Activated CD4-positive, alpha-beta T cell treated with anti-CD3 and anti-CD28 coated beads, Interleukin-2, amount 50 U/mL, for 24 hours (primary cell): ENCODE results near the gene NDUFAF7.
A peak's percentile ranks its signal among the peaks of the same experiment; 100 is the strongest.
"Not testable (repeated sequence)": the region's sequence is repeated elsewhere in the genome, so short reads cannot be mapped to it uniquely, and the experiment has no call there.

Experiments used
- DNase-seq, 2 donors: peaks; one replicate each; pipeline ENCODE4 v3.0.0-alpha.2; 2020; ENCODE audit warnings: low read depth in 1 of 2, low spot score in 1 of 2

Gene NDUFAF7

GRCh38 chr2:37215250-37215649, 16.2 kb upstream of the NDUFAF7 start:
- no peak for DNase-seq

DNA sequence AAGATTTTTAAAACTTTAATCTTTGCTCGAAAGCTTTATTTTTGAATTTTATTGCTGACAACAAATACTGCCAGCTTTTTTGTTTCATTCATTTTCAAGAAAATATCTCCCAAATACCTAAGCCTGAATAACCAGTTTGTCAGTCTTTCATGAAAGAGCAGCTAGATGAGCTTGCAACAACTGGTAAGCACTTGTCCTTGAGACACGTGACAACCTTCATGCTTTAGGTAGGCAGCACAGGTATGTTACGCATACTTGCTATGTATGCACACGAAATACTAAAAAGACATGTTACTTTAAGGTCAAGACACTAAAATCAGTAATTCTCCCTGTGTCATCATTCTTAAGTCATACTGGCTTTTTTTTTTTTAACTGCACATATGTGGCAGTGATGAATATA, 12.4 kb upstream of the NDUFAF7 start:
- no peak for DNase-seq

GRCh38 chr2:37223131-37223530, 8.3 kb upstream of the NDUFAF7 start:
- DNase-seq: no peak

- no peak for DNase-seq
Observed at GRCh38 chr2:37224063-37224462, 7.4 kb upstream of the NDUFAF7 start.

DNA sequence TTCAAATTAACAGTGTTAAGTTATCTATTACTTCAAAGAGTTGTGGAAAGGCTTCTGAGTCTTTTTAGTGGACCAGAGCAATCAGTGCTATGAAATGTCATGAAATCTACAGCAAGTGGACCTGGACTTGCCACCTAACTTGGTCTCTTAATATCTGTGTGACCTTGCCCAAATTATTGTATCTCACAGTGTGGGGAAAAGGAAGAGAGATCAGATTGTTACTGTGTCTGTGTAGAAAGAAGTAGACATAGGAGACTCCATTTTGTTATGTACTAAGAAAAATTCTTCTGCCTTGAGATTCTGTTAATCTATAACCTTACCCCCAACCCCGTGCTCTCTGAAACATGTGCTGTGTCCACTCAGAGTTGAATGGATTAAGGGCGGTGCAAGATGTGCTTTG, 6.3 kb upstream of the NDUFAF7 start:
- not testable (repeated sequence) for DNase-seq

- DNase-seq: no peak
Observed at GRCh38 chr2:37226863-37227262, 4.6 kb upstream of the NDUFAF7 start.

- no peak for DNase-seq
Observed at GRCh38 chr2:37228788-37229187, 2.7 kb upstream of the NDUFAF7 start.

DNA sequence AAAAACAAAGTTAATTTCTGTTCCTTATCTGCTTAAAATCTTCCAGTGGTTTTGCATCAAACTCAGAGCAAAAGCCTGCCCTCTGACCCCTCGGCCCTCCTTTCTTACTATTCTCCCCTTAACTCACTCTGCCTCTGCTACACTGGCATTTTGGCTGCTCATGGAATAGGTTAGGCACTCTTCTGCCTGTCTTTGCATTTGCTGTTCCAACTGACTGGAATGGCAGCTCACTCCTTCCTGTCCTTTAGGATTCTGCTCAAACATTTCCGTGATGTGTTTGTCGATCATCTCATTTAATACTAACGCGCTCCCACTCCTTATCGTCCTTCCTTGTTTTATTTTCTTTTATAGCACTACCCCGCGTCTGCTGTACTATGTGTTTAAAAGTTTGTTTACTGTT, 877 bp upstream of the NDUFAF7 start:
- DNase-seq: no peak

- no peak for DNase-seq
Observed at GRCh38 chr2:37232131-37232933, 874 bp downstream of the NDUFAF7 start.

DNA sequence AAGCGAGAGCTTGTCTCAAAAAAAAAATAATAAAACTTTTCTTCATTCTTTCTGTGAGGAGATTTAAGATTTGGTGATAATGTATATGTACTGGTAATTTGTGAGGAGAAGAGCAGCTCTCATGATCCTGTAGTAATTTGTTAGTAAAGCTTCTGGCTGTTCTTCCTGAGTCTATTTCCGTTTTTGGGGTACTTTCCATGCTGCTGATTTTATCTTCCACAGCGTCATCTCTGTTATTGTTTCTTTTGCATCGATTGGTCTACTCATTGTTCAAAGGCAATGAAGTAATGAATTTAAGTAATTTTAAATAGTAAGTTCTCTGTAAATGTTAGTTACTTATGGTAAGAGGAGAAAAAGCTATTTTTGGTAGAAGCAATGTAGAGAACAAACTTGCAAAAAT, 12.0 kb downstream of the NDUFAF7 start:
- DNase-seq: no peak

GRCh38 chr2:37244017-37244416, 12.6 kb downstream of the NDUFAF7 start:
- peak in 1 of 2 donors; percentile 14 for DNase-seq

DNA sequence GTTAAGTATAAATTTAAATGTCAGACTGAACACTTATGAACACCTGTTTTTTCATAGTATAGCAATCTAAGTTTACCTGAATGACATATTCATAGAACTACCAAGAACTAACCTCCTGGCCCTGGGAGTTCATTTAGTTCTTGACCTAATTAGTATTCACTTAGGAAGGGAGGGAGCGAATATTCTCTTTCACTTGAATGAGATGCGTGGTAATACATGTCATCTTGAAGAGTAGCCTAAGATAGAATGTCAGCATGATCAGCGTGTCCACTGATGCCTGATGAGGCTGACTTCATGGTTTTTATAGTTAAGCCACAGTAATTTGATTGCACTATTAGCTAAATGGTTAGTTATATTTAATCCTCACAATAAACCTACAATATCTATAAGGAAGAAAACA, 13.3 kb downstream of the NDUFAF7 start:
- DNase-seq: no peak

- DNase-seq: no peak
Observed at GRCh38 chr2:37246205-37246604, 14.7 kb downstream of the NDUFAF7 start.

DNA sequence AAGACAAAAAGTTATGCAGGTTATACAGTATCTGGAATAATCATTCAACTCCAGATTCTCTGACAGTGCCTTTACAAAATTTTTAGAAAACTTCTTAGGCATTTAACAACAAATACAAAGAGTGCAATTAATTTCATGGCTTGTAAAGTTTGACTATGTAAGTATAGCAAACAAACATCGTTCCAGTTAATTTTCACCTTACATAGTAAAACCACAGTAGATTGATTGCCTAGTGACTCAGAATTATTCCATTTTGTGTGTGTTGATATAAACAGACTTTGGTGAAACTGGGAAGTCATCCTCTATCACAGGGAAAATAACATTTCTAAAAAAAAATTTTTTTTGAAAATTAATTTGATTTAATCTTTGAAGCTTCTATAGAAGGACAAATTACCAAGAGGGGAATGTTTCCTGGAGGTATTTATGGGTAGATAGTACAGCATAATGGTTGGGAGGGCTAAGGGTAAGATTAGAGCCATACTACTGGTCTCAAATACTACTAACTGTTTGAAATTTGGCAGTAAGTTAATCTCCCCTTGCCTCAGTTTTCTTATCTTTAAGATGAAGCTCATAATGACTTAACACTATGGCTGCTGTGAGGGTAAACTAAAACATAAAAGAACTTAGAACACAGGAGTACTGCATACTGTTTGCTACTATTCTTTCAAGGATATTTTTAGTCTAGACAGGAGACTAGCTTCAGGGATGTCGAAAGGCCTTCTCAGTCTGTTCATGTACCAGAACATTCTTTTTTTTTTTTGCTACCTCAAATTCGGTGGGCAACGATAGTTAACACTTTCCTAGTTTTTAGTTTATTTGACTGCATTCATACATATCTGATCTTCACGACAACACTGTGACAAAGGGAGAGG, 19.6 kb downstream of the NDUFAF7 start:
- DNase-seq: no peak

DNA sequence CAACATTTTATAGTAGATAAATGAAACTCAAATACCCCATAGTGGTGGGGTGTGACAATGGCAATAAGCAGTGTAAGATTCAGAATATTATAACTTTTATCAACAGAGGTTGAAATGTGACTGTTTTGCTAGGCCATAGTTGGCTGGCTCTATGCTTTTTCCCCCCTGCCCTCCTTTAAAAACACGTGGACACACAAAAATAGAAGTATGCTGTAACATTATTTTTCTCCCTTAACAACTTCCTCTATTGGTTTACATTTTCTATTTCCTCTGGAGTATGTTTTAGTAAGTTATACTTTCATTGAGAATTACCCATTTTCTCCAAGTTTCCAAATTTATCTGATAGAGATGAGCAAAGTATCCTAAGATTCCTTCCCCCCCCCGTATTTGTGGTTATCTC, 31.1 kb downstream of the NDUFAF7 start:
- no peak for DNase-seq

GRCh38 chr2:37263839-37264238, 32.4 kb downstream of the NDUFAF7 start:
- no peak for DNase-seq

- no peak for DNase-seq
Observed at GRCh38 chr2:37267685-37268084, 36.2 kb downstream of the NDUFAF7 start.

GRCh38 chr2:37268111-37268510, 36.7 kb downstream of the NDUFAF7 start:
- DNase-seq: no peak

- DNase-seq: no peak
Observed at GRCh38 chr2:37271376-37272067, 40.1 kb downstream of the NDUFAF7 start.

GRCh38 chr2:37274359-37274965, 43.0 kb downstream of the NDUFAF7 start:
- DNase-seq: no peak

GRCh38 chr2:37276291-37276690, 44.8 kb downstream of the NDUFAF7 start:
- DNase-seq: no peak
